ENCODE data around the gene RPP21.

DNA sequence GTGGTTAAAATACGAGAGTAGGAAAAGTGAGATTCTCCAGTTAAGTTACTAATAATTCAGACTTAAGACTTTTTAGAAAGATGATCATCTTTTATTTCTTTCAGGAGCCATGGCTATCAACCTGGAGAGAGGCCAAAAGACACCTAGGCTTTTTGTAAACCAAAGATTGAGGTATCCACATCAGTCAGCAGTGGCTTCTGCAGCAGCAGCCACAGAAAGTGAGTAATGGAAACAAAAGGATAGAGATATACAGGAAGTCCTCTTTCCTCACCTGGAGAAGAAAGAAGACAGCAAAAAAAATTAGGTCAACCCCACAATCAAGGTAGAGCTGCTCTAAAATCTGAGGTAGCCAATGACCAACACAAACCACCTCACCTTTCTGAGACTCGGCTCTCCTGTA, 41.0 kb upstream of the RPP21 start:
- TF ChIP-seq EZH2phosphoT487 (IDR thresholded peaks at IDR 0.05) = no peak
- TF ChIP-seq, protein P1, sequence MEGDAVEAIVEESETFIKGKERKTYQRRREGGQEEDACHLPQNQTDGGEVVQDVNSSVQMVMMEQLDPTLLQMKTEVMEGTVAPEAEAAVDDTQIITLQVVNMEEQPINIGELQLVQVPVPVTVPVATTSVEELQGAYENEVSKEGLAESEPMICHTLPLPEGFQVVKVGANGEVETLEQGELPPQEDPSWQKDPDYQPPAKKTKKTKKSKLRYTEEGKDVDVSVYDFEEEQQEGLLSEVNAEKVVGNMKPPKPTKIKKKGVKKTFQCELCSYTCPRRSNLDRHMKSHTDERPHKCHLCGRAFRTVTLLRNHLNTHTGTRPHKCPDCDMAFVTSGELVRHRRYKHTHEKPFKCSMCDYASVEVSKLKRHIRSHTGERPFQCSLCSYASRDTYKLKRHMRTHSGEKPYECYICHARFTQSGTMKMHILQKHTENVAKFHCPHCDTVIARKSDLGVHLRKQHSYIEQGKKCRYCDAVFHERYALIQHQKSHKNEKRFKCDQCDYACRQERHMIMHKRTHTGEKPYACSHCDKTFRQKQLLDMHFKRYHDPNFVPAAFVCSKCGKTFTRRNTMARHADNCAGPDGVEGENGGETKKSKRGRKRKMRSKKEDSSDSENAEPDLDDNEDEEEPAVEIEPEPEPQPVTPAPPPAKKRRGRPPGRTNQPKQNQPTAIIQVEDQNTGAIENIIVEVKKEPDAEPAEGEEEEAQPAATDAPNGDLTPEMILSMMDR (IDR thresholded peaks at IDR 0.05) = no peak
